B cell (primary cell): Measurements from ENCODE around the gene SLC37A2. TPM values are rescaled to one million over a fixed set of nuclear protein-coding genes. Genes with fewer than 3 reads are reported as not detected.

Source experiments
- ATAC-seq: fragments of 200-7000 bp; cut with Tn5 transposase; one replicate; pipeline ENCODE4 v1.10.0; 2021; ENCODE audit warnings: low read depth, mild to moderate bottlenecking, moderate number of reproducible peaks, moderate library complexity
- CTCF ChIA-PET: fragments of 350-600 bp; sonication (Branson Sonifier 250); formaldehyde crosslinking; loops from one replicate; lab custom pipeline; 2021; ENCODE audit warnings: antibody characterized with exemption, inconsistent platforms; lab: Charles Lee
- POLR2A ChIA-PET: fragments of 350-600 bp; sonication (Branson Sonifier 250); formaldehyde crosslinking; loops from one replicate; lab custom pipeline; 2021; ENCODE audit warnings: antibody characterized with exemption; lab: Charles Lee
- DNase-seq: peaks from one replicate; pipeline ENCODE4 v3.0.0; 2013
- H2AFZ ChIP-seq: 2 replicates; pipeline ENCODE4 v1.6.1; 2012; ENCODE audit warnings: mild to moderate bottlenecking, low read depth, low read length; ENCODE audit not compliant: insufficient read depth, poor library complexity, severe bottlenecking
- H3K27ac ChIP-seq, 2 donors: 1 replicate in 1 of 2; 2 replicates in 1 of 2; pipeline ENCODE4 v1.5.1; 2012 to 2013; ENCODE audit warnings: low read length in 2 of 2, mild to moderate bottlenecking in 2 of 2, moderate library complexity in 1 of 2
- H3K27me3 ChIP-seq, 4 experiments: fragments of 200-600 bp in 1 of 4; sonication (generic) in 1 of 4; replicated peaks in 1 of 4; 1 replicate in 2 of 4; 2 replicates in 2 of 4; pipeline versions ENCODE4 v1.6.1 to v1.7.0; 2013 to 2016; ENCODE audit warnings: low read length in 3 of 4, mild to moderate bottlenecking in 2 of 4, mixed read lengths in 1 of 4, moderate library complexity in 1 of 4; ENCODE audit not compliant: insufficient read depth in 4 of 4, control insufficient read depth in 3 of 4; ENCODE audit errors: control extremely low read depth in 1 of 4
- H3K36me3 ChIP-seq, 2 experiments: replicated peaks in 1 of 2; 1 replicate in 1 of 2; 2 replicates in 1 of 2; pipeline versions ENCODE4 v1.6.1 to v1.7.1; 2013; ENCODE audit warnings: low read length in 1 of 2; ENCODE audit not compliant: insufficient read depth in 2 of 2, control insufficient read depth in 1 of 2; ENCODE audit errors: control extremely low read depth in 1 of 2, extremely low read depth in 1 of 2
- H3K4me1 ChIP-seq, 2 donors: fragments of 200-600 bp in 1 of 2; sonication (generic) in 1 of 2; 1 replicate in 1 of 2; 2 replicates in 1 of 2; pipeline versions ENCODE4 v1.5.1 to v1.6.1; 2013 to 2017; ENCODE audit warnings: low read length in 2 of 2; ENCODE audit not compliant: control insufficient read depth in 2 of 2, insufficient read depth in 2 of 2
- H3K4me2 ChIP-seq: replicated peaks from 2 replicates; pipeline ENCODE3; 2012; ENCODE audit warnings: mild to moderate bottlenecking, low read depth, low read length; ENCODE audit not compliant: poor library complexity, severe bottlenecking
- H3K4me3 ChIP-seq, 5 experiments: fragments of 200-600 bp in 1 of 5; sonication (generic) in 1 of 5; 1 replicate in 3 of 5; 2 replicates in 2 of 5; pipeline versions ENCODE4 v1.5.1 to v1.7.0; 2011 to 2016; ENCODE audit warnings: low read length in 4 of 5, mild to moderate bottlenecking in 4 of 5, low read depth in 2 of 5, control low read depth in 1 of 5, moderate library complexity in 1 of 5; ENCODE audit not compliant: insufficient read depth in 1 of 5; ENCODE audit errors: control extremely low read depth in 1 of 5, extremely low read depth in 1 of 5
- H3K79me2 ChIP-seq: fragments of 200-600 bp; sonication (generic); one replicate; pipeline ENCODE4 v1.6.0; 2016; ENCODE audit warnings: low read length; ENCODE audit not compliant: control insufficient read depth, insufficient read depth
- H3K9ac ChIP-seq: fragments of 200-600 bp; sonication (generic); 2 replicates; pipeline ENCODE4 v1.6.1; 2017; ENCODE audit warnings: mild to moderate bottlenecking, low read length, moderate library complexity
- H3K9me3 ChIP-seq, 3 donors: one replicate each; pipeline versions ENCODE4 v1.6.1 to v1.7.1; 2013; ENCODE audit warnings: low read length in 2 of 3; ENCODE audit not compliant: control insufficient read depth in 2 of 3, insufficient read depth in 1 of 3; ENCODE audit errors: control extremely low read depth in 1 of 3
- H4K20me1 ChIP-seq: 2 replicates; pipeline ENCODE4 v1.6.0; 2012; ENCODE audit warnings: mild to moderate bottlenecking, low read length; ENCODE audit not compliant: insufficient read depth, control insufficient read depth, poor library complexity, severe bottlenecking
- H3K27ac Mint-ChIP-seq: one replicate; pipeline ENCODE4 v1.8.0; 2021; ENCODE audit warnings: mixed read lengths
- H3K27me3 Mint-ChIP-seq: one replicate; pipeline ENCODE4 v1.8.0; 2021; ENCODE audit warnings: mixed read lengths
- H3K4me1 Mint-ChIP-seq: one replicate; pipeline ENCODE4 v1.8.0; 2021; ENCODE audit warnings: mixed read lengths
- H3K4me3 Mint-ChIP-seq: one replicate; pipeline ENCODE4 v1.8.0; 2021; ENCODE audit warnings: mixed read lengths
- H3K9me3 Mint-ChIP-seq: one replicate; pipeline ENCODE4 v1.8.0; 2022; ENCODE audit warnings: mixed read lengths; ENCODE audit not compliant: insufficient read depth
- CTCF ChIP-seq: fragments of 200-600 bp; IDR thresholded peaks from one replicate; pipeline ENCODE4 v1.8.0; 2022; ENCODE audit warnings: antibody characterized with exemption, mild to moderate bottlenecking
- EZH2 ChIP-seq: IDR thresholded peaks from 2 replicates; pipeline ENCODE4 v1.6.1; 2012; ENCODE audit warnings: borderline replicate concordance, low read depth, mild to moderate bottlenecking, moderate library complexity, low read length; ENCODE audit not compliant: insufficient read depth, poor library complexity, severe bottlenecking
- WGBS: methylation state at CpG from one replicate; pipeline ENCODE4 v1.1.5; 2013; ENCODE audit warnings: missing lambda C conversion rate; ENCODE audit not compliant: insufficient coverage; 5-methylcytosine and 5-hydroxymethylcytosine counted together
- intact Hi-C: fragments of 100-400 bp; cut with micrococcal nuclease; formaldehyde crosslinking; loops from one replicate; pipeline ENCODE4 v1.10.0; 2022
- polyA plus RNA-seq: library from polyadenylated mRNA; depleted of rRNA; stranded (reverse); fragments of >200 nt; gene quantifications from 2 replicates; pipeline ENCODE4 v1.2.3, GENCODE V29; 2012
- total RNA-seq, 2 donors: library from RNA; stranded (reverse); fragments of 120-200 nt in 1 of 2; gene quantifications; 1 replicate in 1 of 2; 2 replicates in 1 of 2; pipeline versions ENCODE4 v1.2.3 to v1.2.4, GENCODE V29; 2013 to 2022

Gene SLC37A2
- total and polyA plus RNA-seq, 2 donors (not counting 1 experiment from before 2014, with no cell fraction given) = 7.6 to 27.0 TPM

- Histone ChIP-seq H3K27me3 (no peaks in the 10 kb centered on the region), H3K79me2 (no peaks in the 10 kb centered on the region), H3K4me3 (no peak overlapping the region), H3K4me1 (no peaks in the 10 kb centered on the region), H3K9me3 (no peaks in the 10 kb centered on the region), H3K27ac (no peak overlapping the region), H3K9ac (no peak overlapping the region), H2AFZ (no peak overlapping the region), H4K20me1 (no peaks in the 10 kb centered on the region), H3K36me3 (peaks cover 0 to 2% of the 10 kb centered on the region in 2 experiments), H3K4me2 (no peak overlapping the region)
- ATAC-seq (no peak), DNase-seq (no peak)
- no peak for TF ChIP-seq CTCF
- no peak for TF ChIP-seq EZH2
- H3K4me3 Mint-ChIP-seq = no peak overlapping the region
- intact Hi-C loops = no loop called here
- H3K27ac Mint-ChIP-seq = no peak overlapping the region
- no peaks in the 10 kb centered on the region for H3K4me1 Mint-ChIP-seq
- POLR2A ChIA-PET = no interaction called here
- H3K27me3 Mint-ChIP-seq = no peaks in the 10 kb centered on the region
- CTCF ChIA-PET = no interaction called here
- 81% methylated on average over 2 of the region's 12 CpGs for WGBS
- no peaks in the 10 kb centered on the region for H3K9me3 Mint-ChIP-seq
Measured at GRCh38 chr11:125080531-125080911, 17.4 kb downstream of the SLC37A2 start.

- H3K4me2 ChIP-seq = no peak overlapping the region
- H3K27ac ChIP-seq = no peak overlapping the region
- Mint-ChIP-seq H3K4me1 (no peaks in the 10 kb centered on the region), H3K4me3 (no peak overlapping the region), H3K9me3 (no peaks in the 10 kb centered on the region), H3K27me3 (no peaks in the 10 kb centered on the region), H3K27ac (no peak overlapping the region)
- H4K20me1 ChIP-seq = no peaks in the 10 kb centered on the region
- no peak for DNase-seq
- no peaks in the 10 kb centered on the region for H3K79me2 ChIP-seq
- H2AFZ ChIP-seq = no peak overlapping the region
- TF ChIP-seq CTCF (no peak), EZH2 (no peak)
- ATAC-seq = no peak
- ChIA-PET CTCF (interaction anchor here (1.0 kb wide), 1 partner anchor 10 kb away, joined by 4 read pairs; no protein-coding TSS in a partner anchor), POLR2A (no interaction called here)
- intact Hi-C loops = no loop called here
- H3K4me3 ChIP-seq = no peak overlapping the region
- peaks cover 0 to 2% of the 10 kb centered on the region in 2 experiments for H3K36me3 ChIP-seq
- no peaks in the 10 kb centered on the region for H3K9me3 ChIP-seq
- 93% methylated on average over 14 of the region's 14 CpGs for WGBS
- no peaks in the 10 kb centered on the region for H3K4me1 ChIP-seq
- H3K9ac ChIP-seq = no peak overlapping the region
- no peaks in the 10 kb centered on the region for H3K27me3 ChIP-seq
Measured at GRCh38 chr11:125081098-125081798, 18.1 kb downstream of the SLC37A2 start.
